ENCODE measurements around the gene ASMT. TPM values are rescaled to one million over a fixed set of nuclear protein-coding genes. Genes with fewer than 3 reads are reported as not detected.

The ASMT gene
- total RNA-seq, 1 experiment from 2014 or later: not detected

DNA sequence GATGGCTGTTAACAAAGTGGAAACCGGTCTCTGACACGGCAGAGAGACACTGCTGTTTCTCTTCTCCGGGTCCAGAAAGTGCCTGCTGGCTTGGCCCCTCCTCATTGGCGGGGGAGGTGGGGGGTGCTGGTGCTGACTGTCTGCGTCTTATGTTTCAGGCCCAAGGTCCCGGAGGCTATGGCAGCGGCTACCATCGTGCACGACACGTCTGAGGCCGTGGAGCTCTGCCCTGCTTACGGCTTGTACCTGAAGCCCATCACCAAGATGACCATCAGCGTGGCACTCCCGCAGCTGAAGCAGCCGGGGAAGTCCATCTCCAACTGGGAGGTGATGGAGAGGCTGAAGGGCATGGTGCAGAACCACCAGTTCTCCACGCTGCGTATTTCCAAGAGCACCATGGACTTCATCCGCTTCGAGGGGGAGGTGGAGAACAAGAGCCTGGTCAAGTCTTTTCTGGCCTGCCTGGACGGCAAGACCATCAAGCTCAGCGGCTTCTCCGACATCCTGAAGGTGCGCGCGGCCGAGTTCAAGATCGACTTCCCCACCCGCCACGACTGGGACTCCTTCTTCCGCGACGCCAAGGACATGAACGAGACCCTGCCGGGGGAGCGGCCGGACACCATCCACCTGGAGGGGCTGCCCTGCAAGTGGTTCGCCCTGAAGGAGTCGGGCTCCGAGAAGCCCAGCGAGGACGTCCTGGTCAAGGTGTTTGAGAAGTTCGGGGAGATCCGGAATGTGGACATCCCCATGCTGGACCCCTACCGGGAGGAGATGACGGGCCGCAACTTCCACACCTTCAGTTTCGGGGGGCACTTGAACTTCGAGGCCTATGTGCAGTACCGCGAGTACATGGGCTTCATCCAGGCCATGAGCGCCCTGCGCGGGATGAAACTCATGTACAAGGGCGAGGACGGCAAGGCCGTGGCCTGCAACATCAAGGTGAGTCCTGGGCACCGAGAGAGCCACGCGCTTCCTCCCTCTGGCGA, 21.3 kb upstream of the ASMT start:
- peak overlapping the region; percentile 97 for H3K4me3 ChIP-seq
- peaks cover 64% of the 10 kb centered on the region for H3K36me3 ChIP-seq
- DNase-seq: no peak
- H3K27me3 ChIP-seq: no peaks in the 10 kb centered on the region
- no peaks in the 10 kb centered on the region; the same call in 1 of the 2 replicates for H3K9me3 ChIP-seq

DNA sequence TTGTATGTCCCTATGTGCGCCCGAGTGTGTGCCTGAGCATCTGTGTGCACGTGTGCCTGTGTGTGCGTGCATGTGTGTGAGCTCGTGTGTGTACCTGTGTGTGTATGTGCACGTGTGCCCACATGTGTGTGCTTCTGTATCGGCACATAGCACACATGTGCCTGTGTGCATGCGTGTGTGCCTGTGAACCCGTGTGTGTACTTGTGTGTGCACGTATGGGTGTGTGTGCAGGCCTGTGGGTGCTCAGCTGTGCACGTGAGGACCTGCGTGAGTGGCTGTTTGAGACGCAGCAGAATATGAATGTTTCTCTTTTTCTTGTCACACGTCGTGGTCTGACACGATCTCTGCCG, 19.2 kb upstream of the ASMT start:
- H3K36me3 ChIP-seq: peaks cover 85% of the 10 kb centered on the region
- DNase-seq: no peak
- no peak overlapping the region for H3K4me3 ChIP-seq
- H3K9me3 ChIP-seq: no peaks in the 10 kb centered on the region; the same call in 1 of the 2 replicates
- H3K27me3 ChIP-seq: no peaks in the 10 kb centered on the region

DNA sequence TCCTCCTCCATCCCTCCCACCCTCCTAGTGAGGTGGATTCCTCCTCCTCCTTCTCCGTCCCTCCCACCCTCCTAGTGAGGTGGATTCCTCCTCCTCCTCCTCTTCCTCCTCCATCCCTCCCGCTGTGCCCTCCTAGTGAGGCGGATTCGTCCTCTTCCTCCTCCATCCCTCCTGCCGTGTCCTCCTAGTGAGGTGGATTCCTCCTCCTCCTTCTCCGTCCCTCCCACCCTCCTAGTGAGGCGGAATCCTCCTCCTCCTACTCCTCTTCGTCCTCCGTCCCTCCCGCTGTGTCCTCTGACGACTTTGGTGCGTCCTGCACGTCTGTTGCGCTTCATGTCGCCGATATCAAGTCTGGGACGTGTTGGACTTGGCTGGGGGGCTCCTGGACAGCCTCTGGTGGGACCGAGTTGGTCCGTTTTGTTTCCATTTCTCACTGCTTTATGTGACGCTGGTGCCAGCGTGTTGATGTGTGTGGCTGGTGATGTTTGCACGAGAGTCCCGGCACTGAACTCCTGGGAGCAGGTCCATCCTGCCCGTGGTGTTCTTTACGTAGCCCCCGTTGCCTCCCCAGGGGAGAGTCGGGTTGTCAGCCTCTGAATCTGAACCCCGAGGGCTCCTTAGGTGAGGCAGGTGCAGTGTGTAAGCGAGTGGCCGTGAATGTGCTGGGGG, 18.0 kb upstream of the ASMT start:
- peaks cover 96% of the 10 kb centered on the region for H3K36me3 ChIP-seq
- DNase-seq: no peak
- no peak overlapping the region for H3K4me3 ChIP-seq
- no peaks in the 10 kb centered on the region for H3K27me3 ChIP-seq
- peaks cover 2% of the 10 kb centered on the region; the same call in 1 of the 2 replicates for H3K9me3 ChIP-seq

DNA sequence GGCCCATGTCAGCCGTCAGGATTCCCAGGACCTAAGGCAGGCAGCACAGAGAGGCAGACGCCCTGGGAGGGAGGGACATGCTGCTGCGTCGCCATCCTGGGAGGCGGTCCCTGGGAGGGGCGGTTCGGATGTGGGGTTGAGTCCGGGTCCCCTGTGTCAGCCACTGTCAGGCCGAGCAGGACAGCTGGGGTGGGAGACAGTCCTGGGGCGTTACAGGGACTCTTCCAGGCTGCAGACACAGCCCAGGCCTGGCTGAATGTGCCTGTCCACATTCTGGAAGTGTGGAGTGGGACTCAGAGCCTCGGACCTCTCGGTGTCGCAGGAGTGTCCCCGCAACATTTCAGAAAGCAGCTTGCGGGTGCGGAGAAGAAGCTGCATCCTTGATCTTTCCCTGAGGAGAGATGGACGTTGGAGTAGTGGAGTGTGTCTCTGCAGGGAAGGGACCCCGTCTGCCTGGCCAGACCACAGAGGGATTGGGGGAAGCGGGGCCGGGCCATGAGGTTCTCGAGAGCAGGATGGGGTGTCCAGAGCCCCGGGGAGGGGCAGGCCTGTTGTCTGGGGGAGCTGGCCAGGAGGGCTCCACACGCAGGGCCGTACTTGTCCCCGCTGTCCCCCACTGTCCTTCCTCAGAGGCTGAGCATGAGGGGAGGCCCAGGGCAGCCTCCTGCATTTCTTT, 17.4 kb upstream of the ASMT start:
- Histone ChIP-seq H3K27me3 (no peaks in the 10 kb centered on the region), H3K4me3 (no peak overlapping the region), H3K36me3 (peaks cover 97% of the 10 kb centered on the region), H3K9me3 (peaks cover 6% of the 10 kb centered on the region; the same call in 1 of the 2 replicates)
- DNase-seq: no peak

DNA sequence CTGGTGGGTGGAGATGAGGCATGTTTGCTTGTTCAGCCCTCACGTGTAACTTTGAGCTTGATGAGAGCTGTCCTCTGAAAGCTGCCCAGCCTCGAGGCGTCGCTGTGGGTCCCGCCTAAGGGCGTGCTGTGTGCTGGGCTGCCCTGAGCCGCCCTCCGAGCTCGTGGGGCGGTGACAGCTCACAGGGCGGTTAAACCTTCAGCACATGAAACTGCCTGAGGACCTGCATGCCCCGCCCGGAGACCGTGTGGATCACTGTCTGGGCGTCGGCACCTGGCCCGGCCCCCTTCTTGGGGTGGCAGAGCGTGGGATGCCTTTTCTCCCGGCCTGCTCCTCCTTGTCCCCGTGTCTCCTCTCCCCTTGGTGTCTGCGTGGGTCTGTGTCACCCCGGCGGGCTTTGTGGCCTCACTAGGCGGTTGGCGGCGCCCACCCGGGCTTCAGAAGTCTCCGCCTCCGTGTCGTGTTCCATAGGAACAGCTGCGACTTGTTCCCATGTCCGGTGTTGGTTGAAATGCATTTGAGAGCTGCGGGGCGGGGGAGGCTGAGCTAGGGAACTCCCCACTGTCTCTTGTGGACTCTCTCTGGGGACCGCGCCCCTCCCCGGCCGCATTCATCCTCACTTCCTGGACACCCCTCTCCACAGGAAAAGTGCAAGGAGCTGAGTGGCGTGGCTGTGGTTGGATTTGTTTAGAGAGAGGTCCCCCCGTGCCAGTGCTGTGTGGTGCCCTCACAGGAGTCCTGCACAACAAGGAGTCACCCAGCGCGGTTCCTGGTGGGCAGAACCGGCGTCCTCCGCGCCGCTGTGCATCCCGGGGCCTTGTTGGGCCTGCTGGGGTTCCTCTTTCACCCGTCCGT, 16.6 kb upstream of the ASMT start:
- Histone ChIP-seq H3K4me3 (no peak overlapping the region), H3K27me3 (no peaks in the 10 kb centered on the region), H3K9me3 (peaks cover 6% of the 10 kb centered on the region; the same call in 1 of the 2 replicates), H3K36me3 (peaks cover 97% of the 10 kb centered on the region)
- no peak for DNase-seq

DNA sequence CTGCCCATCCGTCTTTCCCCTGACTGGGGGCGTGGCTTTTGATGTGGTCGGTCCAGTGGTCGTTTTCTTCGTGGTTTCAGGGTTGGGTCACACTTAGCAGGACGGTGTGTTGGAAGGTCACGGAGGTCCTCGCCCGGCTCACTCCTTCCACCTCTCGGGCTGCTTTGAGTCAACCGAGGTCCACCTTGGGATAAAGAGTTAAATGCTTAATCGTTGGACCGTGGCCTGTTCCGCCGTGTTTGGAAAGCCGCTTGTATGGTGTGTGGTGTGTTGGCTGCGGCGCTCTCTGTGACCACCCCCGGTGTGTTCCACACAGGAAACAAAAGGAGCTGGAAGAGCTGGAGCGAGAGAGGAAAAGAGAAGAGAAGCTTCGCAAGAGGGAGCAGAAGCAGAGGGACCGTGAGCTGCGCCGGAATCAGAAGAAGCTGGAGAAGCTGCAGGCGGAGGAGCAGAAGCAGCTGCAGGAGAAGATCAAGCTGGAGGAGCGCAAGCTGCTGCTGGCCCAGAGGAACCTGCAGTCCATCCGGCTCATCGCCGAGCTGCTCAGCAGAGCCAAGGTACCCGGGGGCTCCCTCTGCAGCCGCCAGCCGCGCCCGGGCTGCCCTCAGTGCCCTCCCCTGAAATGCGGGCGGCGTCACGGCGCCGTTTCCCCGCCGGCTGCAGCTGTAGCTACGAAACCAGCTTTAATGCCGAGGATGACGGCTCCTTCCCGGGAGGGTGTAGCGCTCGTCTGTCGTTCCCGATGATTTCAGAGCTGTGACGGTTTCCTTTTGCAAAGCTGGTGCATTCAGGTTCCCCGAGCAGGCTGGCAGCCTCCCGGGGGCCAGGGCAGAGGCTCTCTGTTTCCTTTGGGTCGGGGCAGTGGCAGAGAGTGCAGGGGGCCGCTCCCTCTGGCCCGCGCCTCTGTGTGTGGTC, 15.7 kb upstream of the ASMT start:
- H3K36me3 ChIP-seq: peaks cover 95% of the 10 kb centered on the region
- no peaks in the 10 kb centered on the region for H3K27me3 ChIP-seq
- DNase-seq: no peak
- H3K4me3 ChIP-seq: no peak overlapping the region
- H3K9me3 ChIP-seq: peaks cover 6% of the 10 kb centered on the region; the same call in 1 of the 2 replicates

DNA sequence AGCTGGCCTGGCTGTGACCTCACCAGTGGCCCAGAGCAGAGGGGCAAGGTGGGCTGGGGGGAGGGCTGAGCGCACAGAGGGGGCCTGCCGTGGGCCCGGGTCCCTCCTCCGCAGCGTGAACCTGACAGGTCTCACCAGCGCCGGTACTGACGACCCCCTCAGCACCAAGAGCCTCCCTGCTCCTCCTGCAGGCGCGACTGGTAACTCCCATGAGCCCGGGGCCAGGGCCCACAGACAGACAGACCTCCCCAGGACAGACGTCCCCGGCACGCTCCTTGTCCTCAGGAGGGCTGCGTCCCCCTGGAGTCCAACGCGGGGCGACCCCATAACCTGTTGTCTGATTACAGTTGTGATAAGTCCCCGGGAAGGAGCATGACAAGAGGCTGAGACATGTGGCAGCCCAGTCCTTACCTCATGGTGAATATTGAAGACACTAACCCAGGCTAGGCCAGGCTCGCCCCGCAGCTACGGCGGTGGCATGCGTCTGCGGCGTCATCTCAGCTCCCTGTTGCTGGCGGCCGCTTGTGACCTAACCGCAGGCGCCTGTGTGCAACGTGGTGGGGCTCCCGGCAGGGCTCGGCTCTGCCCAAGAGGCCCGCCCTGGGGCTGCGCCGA, 15.0 kb upstream of the ASMT start:
- no peak for DNase-seq
- H3K27me3 ChIP-seq: no peaks in the 10 kb centered on the region

DNA sequence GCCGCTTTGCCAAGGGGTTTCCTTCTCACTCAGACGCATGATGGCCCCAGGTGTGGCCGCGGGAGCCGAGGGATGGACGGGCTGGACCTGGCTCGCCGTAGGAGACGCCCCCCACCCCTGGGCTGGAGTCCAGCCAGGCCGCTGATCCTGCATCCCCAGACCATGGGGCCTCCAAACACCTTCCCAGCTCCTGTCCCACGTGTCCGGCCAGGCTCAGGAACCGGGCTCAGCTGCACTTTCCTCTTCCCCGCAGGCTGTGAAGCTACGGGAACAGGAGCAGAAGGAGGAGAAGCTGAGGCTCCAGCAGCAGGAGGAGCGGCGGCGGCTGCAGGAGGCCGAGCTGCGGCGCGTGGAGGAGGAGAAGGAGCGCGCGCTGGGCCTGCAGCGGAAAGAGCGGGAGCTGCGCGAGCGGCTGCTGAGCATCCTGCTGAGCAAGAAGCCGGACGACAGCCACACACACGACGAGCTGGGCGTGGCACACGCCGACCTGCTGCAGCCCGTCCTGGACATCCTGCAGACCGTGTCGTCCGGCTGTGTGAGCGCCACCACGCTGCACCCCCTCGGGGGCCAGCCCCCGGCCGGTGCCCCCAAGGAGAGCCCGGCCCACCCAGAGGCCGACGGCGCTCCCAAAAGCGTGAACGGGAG, 14.3 kb upstream of the ASMT start:
- Histone ChIP-seq H3K36me3 (peaks cover 83% of the 10 kb centered on the region), H3K9me3 (peaks cover 6% of the 10 kb centered on the region; the same call in 1 of the 2 replicates), H3K27me3 (no peaks in the 10 kb centered on the region), H3K4me3 (no peak overlapping the region)
- DNase-seq: no peak

More for the DNA sequence above, 15.0 kb upstream of the ASMT start:
- Histone ChIP-seq H3K4me3 (no peak overlapping the region), H3K36me3 (peaks cover 89% of the 10 kb centered on the region), H3K9me3 (peaks cover 6% of the 10 kb centered on the region; the same call in 1 of the 2 replicates)

DNA sequence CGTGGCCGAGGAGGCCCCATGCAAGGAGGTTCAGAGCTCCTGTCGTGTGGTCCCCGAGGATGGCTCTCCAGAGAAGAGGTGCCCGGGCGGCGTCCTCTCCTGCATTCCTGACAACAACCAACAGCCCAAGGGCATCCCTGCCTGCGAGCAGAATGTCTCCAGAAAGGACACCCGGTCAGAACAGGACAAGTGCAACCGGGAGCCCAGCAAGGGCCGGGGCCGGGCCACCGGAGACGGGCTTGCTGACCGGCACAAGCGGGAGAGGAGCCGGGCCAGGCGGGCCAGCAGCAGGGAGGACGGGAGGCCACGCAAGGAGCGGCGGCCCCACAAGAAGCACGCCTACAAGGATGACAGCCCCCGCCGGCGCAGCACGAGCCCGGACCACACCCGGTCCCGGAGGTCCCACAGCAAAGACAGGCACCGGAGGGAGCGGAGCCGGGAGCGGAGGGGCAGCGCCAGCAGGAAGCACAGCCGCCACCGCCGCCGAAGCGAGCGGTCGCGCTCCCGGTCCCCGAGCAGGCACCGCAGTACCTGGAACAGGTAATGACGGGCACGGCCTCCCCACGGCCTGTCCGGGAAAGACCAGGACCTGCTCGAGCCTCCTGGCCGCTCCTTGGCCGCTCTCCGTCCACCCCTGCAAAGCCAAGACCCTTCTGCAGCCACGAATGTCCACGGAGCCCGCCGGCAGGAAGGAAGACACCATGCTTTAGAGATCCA, 13.7 kb upstream of the ASMT start:
- peaks cover 76% of the 10 kb centered on the region for H3K36me3 ChIP-seq
- H3K4me3 ChIP-seq: no peak overlapping the region
- peaks cover 6% of the 10 kb centered on the region; the same call in 1 of the 2 replicates for H3K9me3 ChIP-seq
- H3K27me3 ChIP-seq: no peaks in the 10 kb centered on the region
- no peak for DNase-seq

DNA sequence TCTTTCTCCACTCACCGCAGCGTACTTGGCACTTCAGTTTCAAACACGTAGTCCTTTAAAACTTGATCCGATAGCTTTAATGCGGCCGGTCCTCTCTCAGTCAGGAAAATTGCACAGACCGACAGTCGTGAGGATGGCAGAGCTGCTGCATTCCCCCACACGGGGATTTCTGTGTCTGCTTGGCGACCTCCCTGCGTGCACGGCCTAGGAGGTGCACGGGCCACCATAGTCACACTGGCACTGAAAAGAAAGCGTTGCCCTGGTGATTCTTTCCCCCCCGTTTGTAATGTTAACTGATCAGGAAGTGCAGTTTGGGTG, 13.1 kb upstream of the ASMT start:
- Histone ChIP-seq H3K9me3 (peaks cover 6% of the 10 kb centered on the region; the same call in 1 of the 2 replicates), H3K27me3 (no peaks in the 10 kb centered on the region), H3K36me3 (peaks cover 77% of the 10 kb centered on the region), H3K4me3 (no peak overlapping the region)
- no peak for DNase-seq

DNA sequence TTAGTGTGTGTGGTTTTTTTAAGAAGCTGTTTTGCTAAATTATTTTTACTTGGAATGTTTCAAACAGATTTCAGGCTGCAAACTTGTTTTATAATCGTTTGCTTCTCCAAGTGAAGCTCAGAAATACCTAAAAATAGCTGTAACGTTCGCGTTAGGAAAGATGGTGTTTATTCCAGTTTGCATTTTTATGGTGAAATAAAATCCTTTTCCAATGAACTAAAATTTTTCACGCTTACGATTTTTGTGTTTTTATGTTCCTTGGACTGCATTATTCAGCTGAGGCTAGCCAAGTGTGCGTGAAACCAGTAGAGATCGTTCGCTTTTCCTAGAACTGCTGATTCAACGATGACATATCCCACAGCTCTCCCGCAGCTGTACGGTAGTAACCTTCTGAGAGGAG, 12.6 kb upstream of the ASMT start:
- no peak for DNase-seq
- Histone ChIP-seq H3K4me3 (no peak overlapping the region), H3K27me3 (no peaks in the 10 kb centered on the region), H3K9me3 (peaks cover 6% of the 10 kb centered on the region; the same call in 1 of the 2 replicates), H3K36me3 (peaks cover 71% of the 10 kb centered on the region)

DNA sequence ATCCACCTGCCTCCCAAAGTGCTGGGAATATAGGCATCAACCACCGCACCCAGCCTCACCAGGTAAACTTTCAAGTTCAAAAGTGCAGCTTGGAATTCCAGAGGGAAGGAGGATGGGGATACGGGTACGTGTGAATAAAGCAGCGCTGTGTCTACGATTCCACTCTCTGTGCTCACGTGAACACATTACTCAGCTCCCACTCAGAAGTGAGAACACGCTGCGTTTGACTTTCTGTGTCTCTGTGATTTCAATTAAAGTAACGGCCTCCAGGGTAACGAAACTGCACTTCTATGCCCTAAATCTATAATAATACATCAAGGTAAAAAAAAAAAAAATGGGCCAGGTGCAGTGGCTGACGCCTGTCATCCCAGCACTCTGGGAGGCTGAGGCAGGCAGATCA, 8.4 kb upstream of the ASMT start:
- Histone ChIP-seq H3K4me3 (no peak overlapping the region), H3K36me3 (peaks cover 29% of the 10 kb centered on the region), H3K27me3 (no peaks in the 10 kb centered on the region), H3K9me3 (peaks cover 6% of the 10 kb centered on the region; the same call in 1 of the 2 replicates)
- no peak for DNase-seq

DNA sequence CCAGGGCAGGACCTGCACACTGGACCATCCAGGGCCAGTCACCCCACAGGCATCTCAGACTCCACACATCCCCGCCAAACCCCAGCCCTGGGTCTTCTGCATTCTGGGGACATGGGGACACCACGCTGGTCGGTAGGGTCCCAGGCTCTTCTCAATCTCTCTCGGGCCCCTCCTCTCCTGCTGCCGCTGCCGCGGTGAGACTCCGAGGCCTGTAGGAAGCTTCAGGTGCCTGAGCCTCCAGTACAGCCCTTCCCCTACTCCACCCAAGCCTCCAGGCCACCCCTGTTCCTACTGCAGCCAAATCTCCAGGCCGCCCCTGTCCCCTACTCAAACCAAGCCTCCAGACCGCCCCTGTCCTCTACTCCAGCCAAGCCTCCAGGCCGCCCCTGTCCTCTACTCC, 5.5 kb upstream of the ASMT start:
- Histone ChIP-seq H3K27me3 (no peaks in the 10 kb centered on the region), H3K36me3 (peaks cover 3% of the 10 kb centered on the region), H3K4me3 (no peak overlapping the region), H3K9me3 (no peaks in the 10 kb centered on the region)
- no peak for DNase-seq

DNA sequence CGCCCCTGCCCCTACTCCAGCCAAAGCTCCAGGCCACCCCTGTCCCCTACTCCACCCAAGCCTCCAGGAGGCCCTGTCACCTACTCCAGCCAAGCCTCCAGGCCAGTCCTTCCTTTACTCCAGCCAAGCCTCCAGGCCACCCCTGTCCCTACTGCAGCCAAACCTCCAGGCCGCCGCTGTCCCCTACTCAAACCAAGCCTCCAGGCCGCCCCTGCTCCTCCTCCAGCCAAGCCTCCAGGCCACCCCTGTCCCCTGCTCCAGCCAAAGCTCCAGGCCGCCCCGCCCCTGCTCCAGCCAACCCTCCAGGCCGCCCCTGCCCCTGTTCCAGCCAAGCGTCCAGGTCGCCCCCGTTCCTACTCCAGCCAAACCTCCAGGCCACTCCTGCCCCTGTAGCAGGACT, 5.1 kb upstream of the ASMT start:
- no peak for DNase-seq
- no peaks in the 10 kb centered on the region for H3K27me3 ChIP-seq
- no peak overlapping the region for H3K4me3 ChIP-seq
- peaks cover 3% of the 10 kb centered on the region for H3K36me3 ChIP-seq
- H3K9me3 ChIP-seq: no peaks in the 10 kb centered on the region

All from MG63 (cell line).